Stimulated activated naive CD8-positive, alpha-beta T cell treated with anti-CD3 and anti-CD28 coated beads, Interleukin-15, amount 100 ng/mL, for 72 hours (primary cell): ENCODE data around the gene DHX38.

Experiments
- ATAC-seq: fragments of 150-1000 bp; cut with Tn5 transposase; 2 replicates; pipeline ENCODE4 v1.10.0; 2021; ENCODE audit warnings: mild to moderate bottlenecking, moderate library complexity
- DNase-seq, 2 donors: peaks; one replicate each; pipeline ENCODE4 v3.0.0; 2021 to 2022
- H3K27ac Mint-ChIP-seq, 2 donors: one replicate each; pipeline ENCODE4 v1.8.0; 2022; ENCODE audit warnings: mild to moderate bottlenecking in 2 of 2, mixed read lengths in 2 of 2, moderate library complexity in 2 of 2
- H3K27me3 Mint-ChIP-seq: one replicate; pipeline ENCODE4 v1.8.0; 2022; ENCODE audit warnings: mixed read lengths
- H3K4me1 Mint-ChIP-seq: one replicate; pipeline ENCODE4 v1.8.0; 2022; ENCODE audit warnings: mild to moderate bottlenecking, mixed read lengths
- H3K4me3 Mint-ChIP-seq, 2 donors: one replicate each; pipeline ENCODE4 v1.8.0; 2022; ENCODE audit warnings: mild to moderate bottlenecking in 2 of 2, mixed read lengths in 2 of 2, moderate library complexity in 1 of 2
- H3K9me3 Mint-ChIP-seq, 2 donors: one replicate each; pipeline ENCODE4 v1.8.0; 2022; ENCODE audit warnings: mixed read lengths in 2 of 2

The DHX38 gene

DNA sequence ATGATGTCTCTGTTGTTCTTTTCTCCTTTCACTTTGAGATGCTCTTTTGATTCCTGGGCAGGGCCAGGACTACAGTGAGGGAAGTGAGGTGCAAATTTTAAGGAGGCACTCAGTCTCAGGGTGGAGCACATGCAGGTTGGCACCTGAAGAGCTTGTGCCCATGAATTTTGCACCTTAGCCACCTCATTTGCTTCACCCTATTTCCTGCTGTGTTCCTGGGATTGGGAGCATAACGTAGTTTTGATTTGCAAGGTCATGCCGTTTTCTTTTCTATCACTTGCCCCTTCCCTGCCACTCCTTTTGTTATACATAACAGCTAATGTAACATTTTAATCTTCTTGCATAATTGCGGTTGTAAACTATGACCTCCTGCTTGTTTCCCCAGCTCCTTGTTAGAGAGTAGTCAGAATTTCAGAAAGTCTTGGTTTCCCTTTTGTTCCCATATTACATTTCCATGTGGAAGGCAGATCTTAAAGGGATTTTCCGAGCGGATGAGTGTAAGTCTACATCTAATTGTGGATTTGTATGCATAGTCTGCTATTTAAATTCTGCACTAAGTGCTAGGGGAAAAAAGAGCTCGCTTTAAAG lies 68.6 kb downstream of the DHX38 start:
- no peak overlapping the region for H3K4me3 Mint-ChIP-seq
- no peaks in the 10 kb centered on the region for H3K27me3 Mint-ChIP-seq
- H3K4me1 Mint-ChIP-seq = no peaks in the 10 kb centered on the region
- ATAC-seq (no peak), DNase-seq (no peak)
- H3K9me3 Mint-ChIP-seq = no peaks in the 10 kb centered on the region
- H3K27ac Mint-ChIP-seq = no peak overlapping the region
